ENCODE results near the gene SCAMP5. TPM values are rescaled to one million over a fixed set of nuclear protein-coding genes. Genes with fewer than 3 reads are reported as not detected.

The SCAMP5 gene
- total RNA-seq, 1 experiment from 2014 or later = 7.0 TPM

DNA sequence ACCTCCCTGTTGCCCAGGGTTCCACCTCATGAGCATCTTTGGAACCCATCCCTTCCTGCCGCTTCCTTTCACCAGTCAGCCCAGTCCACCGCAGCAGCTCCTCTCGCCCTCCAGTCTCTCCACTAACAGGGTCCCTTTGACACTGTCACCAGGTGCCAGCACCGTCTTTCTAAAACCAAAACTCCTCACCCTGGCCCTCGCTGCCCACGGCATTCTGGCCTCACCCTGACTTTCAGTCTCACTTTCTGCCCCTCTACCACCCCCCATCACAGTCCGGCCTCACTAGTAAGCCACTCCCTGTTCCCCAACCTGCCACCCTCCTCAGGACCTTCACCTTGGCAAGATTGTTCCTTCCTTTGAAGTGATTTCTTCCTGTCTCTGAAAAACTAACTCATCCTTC, 32.2 kb downstream of the SCAMP5 start:
- Histone ChIP-seq H3F3A (ENCODE audit: low read length, unreplicated experiment) (no peaks in the 10 kb centered on the region), H3K36me3 (ENCODE audit: low read depth, low read length) (no peaks in the 10 kb centered on the region), H3K9me2 (replicated peaks; ENCODE audit: low read length) (no peaks in the 10 kb centered on the region), H3K79me2 (ENCODE audit: low read length) (peaks cover 26% of the 10 kb centered on the region), H3K4me1 (ENCODE audit: insufficient read depth, low read length) (peaks cover 28% of the 10 kb centered on the region), H3K9me3 (ENCODE audit: low read length) (no peaks in the 10 kb centered on the region), H3K9ac (ENCODE audit: low read length) (no peak overlapping the region), H4K20me1 (ENCODE audit: low read length) (no peaks in the 10 kb centered on the region), H3K27ac (ENCODE audit: low read length) (no peak overlapping the region), H3K4me3 (ENCODE audit: low read length) (no peak overlapping the region), H3K4me2 (ENCODE audit: low read length) (no peak overlapping the region), H2AFZ (ENCODE audit: low read length) (no peak overlapping the region), H3K27me3 (ENCODE audit: low read length) (no peaks in the 10 kb centered on the region)
- ATAC-seq (no peak), DNase-seq (no peak)
- intact Hi-C loops (cut with micrococcal nuclease) = no loop called here
- BruUV-seq (replicated peaks) = no TSS peak
- POLR2A ChIA-PET (ENCODE audit: unreplicated experiment) = no interaction called here
- TF ChIP-seq EZH2 (IDR thresholded peaks at IDR 0.05; ENCODE audit: low read length, unreplicated experiment) (no peak), EZH2phosphoT487 (IDR thresholded peaks at IDR 0.05; ENCODE audit: borderline replicate concordance, low read length) (no peak)
- TF ChIP-seq, protein P1, sequence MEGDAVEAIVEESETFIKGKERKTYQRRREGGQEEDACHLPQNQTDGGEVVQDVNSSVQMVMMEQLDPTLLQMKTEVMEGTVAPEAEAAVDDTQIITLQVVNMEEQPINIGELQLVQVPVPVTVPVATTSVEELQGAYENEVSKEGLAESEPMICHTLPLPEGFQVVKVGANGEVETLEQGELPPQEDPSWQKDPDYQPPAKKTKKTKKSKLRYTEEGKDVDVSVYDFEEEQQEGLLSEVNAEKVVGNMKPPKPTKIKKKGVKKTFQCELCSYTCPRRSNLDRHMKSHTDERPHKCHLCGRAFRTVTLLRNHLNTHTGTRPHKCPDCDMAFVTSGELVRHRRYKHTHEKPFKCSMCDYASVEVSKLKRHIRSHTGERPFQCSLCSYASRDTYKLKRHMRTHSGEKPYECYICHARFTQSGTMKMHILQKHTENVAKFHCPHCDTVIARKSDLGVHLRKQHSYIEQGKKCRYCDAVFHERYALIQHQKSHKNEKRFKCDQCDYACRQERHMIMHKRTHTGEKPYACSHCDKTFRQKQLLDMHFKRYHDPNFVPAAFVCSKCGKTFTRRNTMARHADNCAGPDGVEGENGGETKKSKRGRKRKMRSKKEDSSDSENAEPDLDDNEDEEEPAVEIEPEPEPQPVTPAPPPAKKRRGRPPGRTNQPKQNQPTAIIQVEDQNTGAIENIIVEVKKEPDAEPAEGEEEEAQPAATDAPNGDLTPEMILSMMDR (conservative IDR thresholded peaks at IDR 0.05; ENCODE audit: low read depth, low read length) = no peak
- CTCF ChIA-PET = no interaction called here

DNA sequence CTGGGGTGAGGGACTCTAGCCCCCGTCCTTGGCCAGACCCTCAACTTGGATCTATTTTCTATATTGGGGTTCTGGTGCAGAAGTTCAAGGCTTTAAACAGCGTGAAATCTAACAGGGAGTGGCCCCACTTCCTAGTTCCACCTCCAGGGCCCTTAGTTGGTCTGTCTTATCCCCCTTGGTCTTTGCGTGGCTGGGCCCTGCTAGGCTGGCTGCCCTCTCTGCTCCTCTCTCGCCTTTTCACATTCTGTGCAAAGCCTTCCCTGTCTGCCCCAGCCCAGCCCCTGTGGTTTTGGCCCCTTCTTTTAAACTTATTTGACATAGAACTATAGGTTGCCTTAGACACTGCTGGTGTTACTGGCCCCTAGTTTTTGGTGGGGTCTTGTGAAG, 33.6 kb downstream of the SCAMP5 start:
- POLR2A ChIA-PET (ENCODE audit: unreplicated experiment) = no interaction called here
- Histone ChIP-seq H2AFZ (ENCODE audit: low read length) (no peak overlapping the region), H3K9me2 (replicated peaks; ENCODE audit: low read length) (no peaks in the 10 kb centered on the region), H3F3A (ENCODE audit: low read length, unreplicated experiment) (no peaks in the 10 kb centered on the region), H3K9me3 (ENCODE audit: low read length) (no peaks in the 10 kb centered on the region), H3K4me1 (ENCODE audit: insufficient read depth, low read length) (peaks cover 28% of the 10 kb centered on the region), H3K36me3 (ENCODE audit: low read depth, low read length) (no peaks in the 10 kb centered on the region), H3K4me2 (ENCODE audit: low read length) (no peak overlapping the region), H4K20me1 (ENCODE audit: low read length) (no peaks in the 10 kb centered on the region), H3K27ac (ENCODE audit: low read length) (no peak overlapping the region), H3K9ac (ENCODE audit: low read length) (no peak overlapping the region), H3K79me2 (ENCODE audit: low read length) (peaks cover 25% of the 10 kb centered on the region), H3K4me3 (ENCODE audit: low read length) (no peak overlapping the region), H3K27me3 (ENCODE audit: low read length) (no peaks in the 10 kb centered on the region)
- DNase-seq = no peak
- no peak for TF ChIP-seq EZH2 (IDR thresholded peaks at IDR 0.05; ENCODE audit: low read length, unreplicated experiment)
- no peak for TF ChIP-seq EZH2phosphoT487 (IDR thresholded peaks at IDR 0.05; ENCODE audit: borderline replicate concordance, low read length)
- TF ChIP-seq, protein P1 (conservative IDR thresholded peaks at IDR 0.05; ENCODE audit: low read depth, low read length) = no peak
- BruUV-seq (replicated peaks) = no TSS peak
- intact Hi-C loops (cut with micrococcal nuclease) = loop anchor here (1.0 kb wide), 1 partner anchor 173 kb away; no protein-coding TSS in a partner anchor
- peak; percentile 27 for ATAC-seq
- CTCF ChIA-PET = interaction anchor here (1.3 to 1.4 kb wide), 2 partner anchors 173 to 175 kb away, joined by 4 to 7 read pairs; partner anchors contain the start of gene C15orf39

- ATAC-seq = peak; percentile 88
- intact Hi-C loops (cut with micrococcal nuclease) = loop anchor here (1.0 kb wide), 1 partner anchor 173 kb away; no protein-coding TSS in a partner anchor
- no peak overlapping the region; the same call in 1 of the 2 replicates for H2AFZ ChIP-seq (ENCODE audit: low read length)
These were observed 34.1 kb downstream of the SCAMP5 start for GRCh38 chr15:75029378-75030022.

More at GRCh38 chr15:75029378-75030022, 34.1 kb downstream of the SCAMP5 start:
- TF ChIP-seq, protein P1 (conservative IDR thresholded peaks at IDR 0.05; ENCODE audit: low read depth, low read length) = peak; percentile 92
- TF ChIP-seq EZH2 (IDR thresholded peaks at IDR 0.05; ENCODE audit: low read length, unreplicated experiment) = no peak
- H3K79me2 ChIP-seq (ENCODE audit: low read length) = peaks cover 25% of the 10 kb centered on the region
- 0 out of 2 replicates have a peak overlapping the region, but pooled peaks have one; percentile 26 for H3K9ac ChIP-seq (ENCODE audit: low read length)
- no peaks in the 10 kb centered on the region for H3F3A ChIP-seq (ENCODE audit: low read length, unreplicated experiment)
- H3K9me3 ChIP-seq (ENCODE audit: low read length) = no peaks in the 10 kb centered on the region
- H4K20me1 ChIP-seq (ENCODE audit: low read length) = no peaks in the 10 kb centered on the region
- no peaks in the 10 kb centered on the region for H3K36me3 ChIP-seq (ENCODE audit: low read depth, low read length)
- no peak overlapping the region for H3K4me3 ChIP-seq (ENCODE audit: low read length)
- H3K9me2 ChIP-seq (replicated peaks; ENCODE audit: low read length) = no peaks in the 10 kb centered on the region
- BruUV-seq (replicated peaks) = no TSS peak
- peak; percentile 89 for DNase-seq
- peaks cover 28% of the 10 kb centered on the region for H3K4me1 ChIP-seq (ENCODE audit: insufficient read depth, low read length)
- H3K27ac ChIP-seq (ENCODE audit: low read length) = peak overlapping the region; percentile 43; the same call in 1 of the 2 replicates
- ChIA-PET POLR2A (ENCODE audit: unreplicated experiment) (no interaction called here), CTCF (interaction anchor here (1.3 to 1.4 kb wide), 2 partner anchors 172 to 175 kb away, joined by 4 to 7 read pairs; partner anchors contain the start of gene C15orf39)
- H3K27me3 ChIP-seq (ENCODE audit: low read length) = no peaks in the 10 kb centered on the region
- peak overlapping the region; percentile 55; the same call in 1 of the 2 replicates for H3K4me2 ChIP-seq (ENCODE audit: low read length)

Data from PC-3 (cell line).